Coronary artery (tissue), 2 donors: ENCODE measurements around the gene PTRHD1.

Experiments used
- DNase-seq: peaks from one replicate; pipeline ENCODE4 v3.0.0-alpha.2; 2017; ENCODE audit warnings: low spot score
- H3K27ac ChIP-seq, 2 donors: fragments of 200-600 bp; sonication (generic); one replicate each; pipeline ENCODE4 v1.5.1; 2016 to 2019
- H3K4me3 ChIP-seq: fragments of 200-600 bp; sonication (generic); 2 replicates; pipeline ENCODE4 v1.5.1; 2016; ENCODE audit warnings: mild to moderate bottlenecking, moderate library complexity
- TF ChIP-seq, protein P1 (sequence below): fragments of 200-600 bp; sonication (generic); IDR thresholded peaks from one replicate; pipeline ENCODE4 v1.5.1; 2019; ENCODE audit warnings: antibody characterized with exemption

PTRHD1 gene

DNA sequence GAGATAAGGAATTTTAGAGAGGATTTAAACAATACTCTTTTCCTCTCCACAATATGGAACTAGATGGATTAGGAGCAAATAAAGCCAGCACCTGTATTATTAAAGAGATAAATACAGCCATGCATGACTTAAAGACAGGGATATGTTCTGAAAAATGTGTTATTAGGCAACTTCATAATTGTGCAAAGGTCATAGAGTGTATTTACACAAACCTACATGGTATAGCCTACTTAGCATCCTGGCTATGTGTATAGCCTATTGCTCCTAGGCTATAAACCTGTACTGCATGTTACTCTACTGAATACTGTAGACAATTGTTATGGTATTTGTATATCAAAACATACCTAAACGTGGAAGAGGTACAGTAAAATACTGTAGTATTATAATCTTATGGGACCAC lies 53.0 kb downstream of the PTRHD1 start:
- no peak overlapping the region for H3K27ac ChIP-seq
- TF ChIP-seq, protein P1, sequence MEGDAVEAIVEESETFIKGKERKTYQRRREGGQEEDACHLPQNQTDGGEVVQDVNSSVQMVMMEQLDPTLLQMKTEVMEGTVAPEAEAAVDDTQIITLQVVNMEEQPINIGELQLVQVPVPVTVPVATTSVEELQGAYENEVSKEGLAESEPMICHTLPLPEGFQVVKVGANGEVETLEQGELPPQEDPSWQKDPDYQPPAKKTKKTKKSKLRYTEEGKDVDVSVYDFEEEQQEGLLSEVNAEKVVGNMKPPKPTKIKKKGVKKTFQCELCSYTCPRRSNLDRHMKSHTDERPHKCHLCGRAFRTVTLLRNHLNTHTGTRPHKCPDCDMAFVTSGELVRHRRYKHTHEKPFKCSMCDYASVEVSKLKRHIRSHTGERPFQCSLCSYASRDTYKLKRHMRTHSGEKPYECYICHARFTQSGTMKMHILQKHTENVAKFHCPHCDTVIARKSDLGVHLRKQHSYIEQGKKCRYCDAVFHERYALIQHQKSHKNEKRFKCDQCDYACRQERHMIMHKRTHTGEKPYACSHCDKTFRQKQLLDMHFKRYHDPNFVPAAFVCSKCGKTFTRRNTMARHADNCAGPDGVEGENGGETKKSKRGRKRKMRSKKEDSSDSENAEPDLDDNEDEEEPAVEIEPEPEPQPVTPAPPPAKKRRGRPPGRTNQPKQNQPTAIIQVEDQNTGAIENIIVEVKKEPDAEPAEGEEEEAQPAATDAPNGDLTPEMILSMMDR, result no peak
- no peak overlapping the region for H3K4me3 ChIP-seq
- no peak for DNase-seq
